GM20000 (cell line): ENCODE data around the gene PTPRM.

Experiments
- DNase-seq: peaks from one replicate; pipeline ENCODE4 v3.0.0; 2012; ENCODE audit warnings: low spot score
- CTCF ChIP-seq: IDR thresholded peaks from 2 replicates; pipeline ENCODE4 v1.5.1; 2012; ENCODE audit warnings: mild to moderate bottlenecking, control low read depth; ENCODE audit errors: extremely low read depth, missing control alignments

PTPRM gene

GRCh38 chr18:8300751-8301410 lies 733.8 kb downstream of the PTPRM start:
- no peak for DNase-seq

GRCh38 chr18:8301427-8302172 lies 734.5 kb downstream of the PTPRM start:
- TF ChIP-seq CTCF, result no peak
- DNase-seq, result no peak

More at GRCh38 chr18:8300751-8301410, 733.8 kb downstream of the PTPRM start:
- no peak for TF ChIP-seq CTCF

- TF ChIP-seq CTCF, result no peak
Measured at GRCh38 chr18:8303151-8303755, 736.1 kb downstream of the PTPRM start.

DNA sequence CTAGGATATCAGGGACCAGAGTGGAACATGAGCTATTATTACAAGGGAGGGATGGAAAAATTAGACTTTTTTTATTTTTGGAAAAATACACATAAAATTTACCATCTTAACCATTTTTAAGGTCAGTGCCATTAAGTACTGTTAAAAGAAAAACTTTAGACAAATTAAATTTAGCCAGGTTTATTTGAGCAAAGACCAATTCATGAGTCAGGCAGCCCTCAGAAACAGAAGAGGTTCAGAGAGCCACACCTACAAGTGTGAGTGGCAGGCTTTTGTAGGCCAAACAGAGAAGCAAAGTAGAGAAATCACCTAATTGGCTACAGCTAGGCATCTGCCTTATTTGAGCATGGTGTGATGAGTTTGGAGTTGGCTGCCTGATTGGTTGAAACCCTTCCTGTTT lies 740.8 kb downstream of the PTPRM start:
- TF ChIP-seq CTCF, result no peak
- DNase-seq, result no peak

More at GRCh38 chr18:8303151-8303755, 736.1 kb downstream of the PTPRM start:
- DNase-seq, result no peak

- TF ChIP-seq CTCF, result no peak
- DNase-seq, result no peak
Measured at GRCh38 chr18:8313043-8313442, 745.9 kb downstream of the PTPRM start.

GRCh38 chr18:8314124-8314523 lies 747.0 kb downstream of the PTPRM start:
- no peak for DNase-seq
- no peak for TF ChIP-seq CTCF
